Body of pancreas (tissue), 4 donors: ENCODE data around the gene GOLGA6D.
"Not testable (repeated sequence)": the region's sequence is repeated elsewhere in the genome, so short reads cannot be mapped to it uniquely, and the experiment has no call there.

Experiments used
- POLR2A ChIP-seq, 3 donors: fragments of 450-650 bp; IDR thresholded peaks; one replicate each; pipeline ENCODE4 v1.6.1; 2016; ENCODE audit warnings: antibody characterized with exemption in 3 of 3, mild to moderate bottlenecking in 2 of 3
- TF ChIP-seq, protein P1 (sequence below), 7 experiments: fragments of 450-650 bp in 4 of 7; fragments of 200-600 bp in 3 of 7; sonication (generic) in 3 of 7; IDR thresholded peaks; one replicate each; pipeline ENCODE4 v1.5.1; 2016 to 2019; ENCODE audit warnings: antibody characterized with exemption in 7 of 7

DNA sequence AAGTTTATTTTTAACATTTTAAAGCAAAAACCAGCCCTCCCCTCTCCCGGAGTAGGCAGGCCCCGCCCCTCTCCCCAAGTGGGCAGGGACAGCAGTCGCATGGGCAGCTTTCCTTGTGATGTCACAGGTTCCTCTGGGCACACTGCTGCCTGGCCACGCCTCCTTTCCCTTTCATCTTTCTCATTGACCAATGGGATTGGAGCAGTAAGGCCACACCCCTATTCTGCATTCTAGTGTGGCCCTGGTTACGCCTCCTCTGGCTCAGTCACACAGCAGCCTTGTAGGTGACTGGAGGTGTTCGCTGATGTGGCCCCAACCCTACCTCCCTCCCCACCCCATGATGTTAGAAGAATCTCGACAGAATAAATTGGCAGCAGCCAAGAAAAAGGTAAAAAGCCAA is at the start of gene GOLGA6D:
- TF ChIP-seq, protein P1, sequence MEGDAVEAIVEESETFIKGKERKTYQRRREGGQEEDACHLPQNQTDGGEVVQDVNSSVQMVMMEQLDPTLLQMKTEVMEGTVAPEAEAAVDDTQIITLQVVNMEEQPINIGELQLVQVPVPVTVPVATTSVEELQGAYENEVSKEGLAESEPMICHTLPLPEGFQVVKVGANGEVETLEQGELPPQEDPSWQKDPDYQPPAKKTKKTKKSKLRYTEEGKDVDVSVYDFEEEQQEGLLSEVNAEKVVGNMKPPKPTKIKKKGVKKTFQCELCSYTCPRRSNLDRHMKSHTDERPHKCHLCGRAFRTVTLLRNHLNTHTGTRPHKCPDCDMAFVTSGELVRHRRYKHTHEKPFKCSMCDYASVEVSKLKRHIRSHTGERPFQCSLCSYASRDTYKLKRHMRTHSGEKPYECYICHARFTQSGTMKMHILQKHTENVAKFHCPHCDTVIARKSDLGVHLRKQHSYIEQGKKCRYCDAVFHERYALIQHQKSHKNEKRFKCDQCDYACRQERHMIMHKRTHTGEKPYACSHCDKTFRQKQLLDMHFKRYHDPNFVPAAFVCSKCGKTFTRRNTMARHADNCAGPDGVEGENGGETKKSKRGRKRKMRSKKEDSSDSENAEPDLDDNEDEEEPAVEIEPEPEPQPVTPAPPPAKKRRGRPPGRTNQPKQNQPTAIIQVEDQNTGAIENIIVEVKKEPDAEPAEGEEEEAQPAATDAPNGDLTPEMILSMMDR (IDR thresholded peaks at IDR 0.05): not testable (repeated sequence)
- TF ChIP-seq POLR2A (IDR thresholded peaks at IDR 0.05): not testable (repeated sequence)
